A172 (cell line): ENCODE data around the gene ARFGAP2. TPM values are rescaled to one million over a fixed set of nuclear protein-coding genes. Genes with fewer than 3 reads are reported as not detected.
A peak's percentile ranks its signal among the peaks of the same experiment; 100 is the strongest.
"Not testable (repeated sequence)": the region's sequence is repeated elsewhere in the genome, so short reads cannot be mapped to it uniquely, and the experiment has no call there.

ENCODE experiments used
- DNase-seq: peaks from one replicate; pipeline ENCODE4 v3.0.0-alpha.2; 2015; ENCODE audit warnings: low spot score
- total RNA-seq: library from RNA; depleted of rRNA; stranded (reverse); fragments of >200 nt; shearing (Covaris generic); gene quantifications from 2 replicates; pipeline ENCODE4 v1.2.3, GENCODE V29; 2014; rRNA removed

Gene ARFGAP2
- total RNA-seq, result 106 and 166 TPM in 2 replicates

DNA sequence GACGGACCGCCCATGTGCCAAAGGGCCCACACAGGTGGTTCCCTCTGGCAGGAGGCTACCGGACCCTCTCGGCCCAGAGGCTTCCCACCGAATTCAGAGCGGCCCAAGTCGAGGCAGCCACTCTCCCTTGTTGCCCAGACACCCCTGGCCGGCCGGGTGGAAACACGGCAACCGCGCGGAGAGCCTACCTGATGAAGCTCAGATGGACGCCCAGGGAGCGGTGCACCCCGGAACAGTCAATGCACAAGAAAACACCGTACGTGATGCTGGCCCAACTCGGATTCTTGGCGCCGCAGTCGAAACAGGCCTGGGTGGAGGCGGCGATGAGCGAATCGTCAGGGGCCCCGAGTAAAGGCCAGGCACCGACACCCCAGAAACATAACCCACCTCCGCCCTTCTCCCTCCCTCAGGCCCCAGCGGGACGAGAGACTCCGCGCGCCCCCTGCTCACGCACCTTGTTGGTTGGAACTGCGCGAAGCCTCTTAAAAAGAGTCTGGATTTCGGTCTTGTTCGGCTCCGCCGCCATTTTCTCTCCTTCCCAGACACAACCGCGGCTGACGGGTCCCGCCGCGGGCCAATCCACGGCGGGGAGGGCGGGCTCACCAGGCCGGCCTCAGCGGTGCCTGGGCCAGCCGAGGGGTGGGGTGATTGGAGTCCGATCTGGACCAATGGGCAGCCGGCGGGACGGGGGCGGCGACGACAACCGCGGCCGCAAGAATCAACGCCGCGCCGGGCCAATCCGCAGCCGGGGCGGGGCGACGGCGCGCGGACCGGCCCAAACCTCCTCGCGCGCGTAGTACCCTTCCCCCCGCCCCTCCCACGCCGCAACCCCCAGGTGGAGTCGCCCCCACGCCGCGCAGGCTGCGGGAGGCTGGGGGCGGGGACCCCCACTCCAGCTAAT lies at the start of gene ARFGAP2:
Gene ARFGAP2, minus strand, starts transcription at position 552 of the 901 bp plus-strand sequence. Its CDS starts 26 bp downstream, at position 526.
- peak; percentile 85 for DNase-seq

DNA sequence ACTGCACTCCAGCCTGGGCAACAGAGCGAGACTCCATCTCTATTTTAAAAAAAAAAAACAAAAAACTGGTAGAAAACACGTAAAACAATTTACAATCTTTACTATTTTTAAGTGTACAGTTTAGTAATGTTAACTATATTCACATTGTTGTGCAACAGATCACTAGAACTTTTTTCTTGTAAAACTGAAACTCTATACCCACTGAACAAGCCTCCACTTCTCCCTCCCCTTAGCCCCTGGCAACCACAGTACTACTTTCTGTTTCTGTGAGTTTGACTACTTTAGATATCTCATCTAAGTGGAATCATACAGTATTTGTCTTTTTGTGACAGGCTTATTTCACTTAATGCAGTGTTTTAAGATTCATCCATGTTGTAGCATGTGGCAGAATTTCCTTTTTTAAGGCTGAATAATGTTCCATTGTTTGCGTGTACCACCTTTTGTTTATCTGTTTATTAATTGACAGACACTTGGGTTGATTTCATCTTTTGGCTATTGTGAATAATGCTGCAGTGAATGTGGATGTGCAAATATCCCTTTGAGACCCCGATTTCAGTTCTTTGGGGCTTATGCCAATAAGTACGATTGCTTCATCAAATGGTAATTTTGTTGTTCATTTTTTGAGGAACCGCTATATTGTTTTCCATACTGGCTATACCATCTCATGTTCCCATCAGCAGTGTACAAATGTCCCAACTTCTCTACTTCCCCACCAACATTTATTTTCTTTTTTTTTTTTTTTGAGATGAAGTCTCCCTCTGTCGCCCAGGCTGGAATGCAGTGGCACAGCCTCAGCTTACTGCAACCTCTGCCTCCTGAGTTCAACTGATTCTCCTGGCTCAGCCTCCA lies 49.1 kb upstream of the ARFGAP2 start:
- DNase-seq, result no peak

DNA sequence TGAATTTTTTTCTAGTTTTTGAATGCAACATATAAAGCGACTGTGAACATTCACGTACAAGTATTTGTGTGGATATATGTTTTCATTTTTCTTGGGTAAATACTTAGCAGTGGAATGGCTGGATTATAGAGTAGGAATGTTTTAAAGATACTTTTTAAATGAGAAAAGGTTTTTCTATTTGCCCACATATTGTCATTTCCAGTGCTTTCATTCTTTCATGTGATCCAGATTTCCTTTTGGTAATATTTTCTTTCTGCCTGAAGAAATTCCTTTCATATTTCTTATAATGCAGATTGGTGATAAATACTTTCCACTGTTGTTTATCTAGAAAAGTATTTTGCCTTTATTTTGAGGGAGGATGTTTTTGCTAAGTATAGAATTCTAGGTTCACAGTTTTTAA lies 46.0 kb upstream of the ARFGAP2 start:
- no peak for DNase-seq

DNA sequence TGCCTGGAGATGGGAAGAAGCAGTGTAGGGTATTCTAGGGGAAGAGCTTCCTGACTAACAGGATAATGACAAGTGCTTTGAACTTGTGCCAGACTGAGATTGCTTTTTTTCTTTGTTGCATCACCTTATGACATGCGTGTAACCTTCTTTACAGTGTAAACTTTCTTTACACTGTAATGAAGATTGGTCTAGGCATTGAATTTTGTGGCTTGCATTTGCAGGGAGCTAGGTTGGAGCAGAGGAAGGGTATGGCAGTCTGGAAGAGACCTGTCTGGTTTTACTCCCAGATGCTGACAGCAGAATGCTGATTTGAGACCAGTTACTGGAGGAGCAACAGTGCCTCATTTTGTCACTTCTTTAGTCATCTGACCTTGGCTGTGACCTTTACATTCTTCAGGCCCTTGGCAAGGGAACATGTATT lies 43.7 kb upstream of the ARFGAP2 start:
- peak; percentile 78 for DNase-seq

DNA sequence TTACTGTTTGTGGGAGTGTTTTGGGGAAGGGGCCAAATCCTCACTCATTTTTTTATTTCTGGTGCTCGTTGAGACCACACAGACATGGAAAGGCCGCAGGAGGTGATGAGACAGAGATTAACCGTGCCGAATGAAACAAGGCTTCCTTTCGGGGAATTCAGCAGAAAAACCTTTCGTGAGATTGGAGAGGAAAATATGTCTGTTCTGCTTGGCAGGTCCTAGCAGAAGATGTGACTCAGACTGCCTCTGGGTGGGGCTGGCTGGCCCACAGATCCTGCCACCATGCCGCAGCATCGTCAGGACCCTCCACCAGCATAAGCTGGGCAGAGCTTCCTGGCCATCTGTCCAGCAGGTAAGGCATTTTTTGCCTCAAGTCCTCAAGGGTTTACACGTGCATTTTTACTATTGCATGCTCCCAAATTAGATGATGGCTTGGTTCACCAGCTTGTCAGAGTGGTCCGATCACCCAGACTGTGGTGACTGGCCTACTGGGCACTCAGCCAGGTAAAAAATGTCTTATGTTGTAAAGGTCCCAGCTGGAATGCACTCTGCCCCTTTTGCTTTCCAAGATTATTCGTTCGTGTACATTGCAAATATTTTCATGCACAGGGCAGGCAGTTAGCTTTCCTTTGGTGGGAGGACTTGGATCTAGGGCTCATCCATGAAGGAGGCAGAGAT lies 39.6 kb upstream of the ARFGAP2 start:
- peak; percentile 85 for DNase-seq

DNA sequence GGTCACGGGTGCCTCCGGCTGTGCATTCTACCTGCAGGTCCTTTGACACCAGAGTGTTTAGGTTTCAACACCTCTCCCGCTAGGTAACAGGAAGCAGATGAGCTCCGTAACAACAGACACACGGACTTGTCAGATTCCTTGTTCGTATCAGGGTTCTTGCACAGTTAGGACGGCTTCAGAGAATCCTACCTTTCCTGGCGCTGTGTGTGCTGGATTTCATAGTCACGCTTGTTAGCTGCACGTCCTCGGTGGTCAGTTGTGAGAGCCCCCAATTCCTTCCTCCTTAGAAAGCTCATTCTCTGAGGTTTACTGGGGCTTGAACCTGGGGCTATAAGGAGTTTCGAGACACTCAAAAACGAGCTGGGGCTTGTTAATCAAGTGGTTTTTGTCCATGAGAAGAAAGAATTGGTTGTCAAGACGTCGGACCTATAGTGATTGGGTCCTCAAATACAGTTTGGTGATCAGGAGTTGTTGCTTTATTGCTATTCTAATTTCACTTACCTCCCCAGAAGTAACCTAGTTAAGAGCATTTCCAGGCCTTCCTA lies 38.8 kb upstream of the ARFGAP2 start:
- DNase-seq, result peak; percentile 42

DNA sequence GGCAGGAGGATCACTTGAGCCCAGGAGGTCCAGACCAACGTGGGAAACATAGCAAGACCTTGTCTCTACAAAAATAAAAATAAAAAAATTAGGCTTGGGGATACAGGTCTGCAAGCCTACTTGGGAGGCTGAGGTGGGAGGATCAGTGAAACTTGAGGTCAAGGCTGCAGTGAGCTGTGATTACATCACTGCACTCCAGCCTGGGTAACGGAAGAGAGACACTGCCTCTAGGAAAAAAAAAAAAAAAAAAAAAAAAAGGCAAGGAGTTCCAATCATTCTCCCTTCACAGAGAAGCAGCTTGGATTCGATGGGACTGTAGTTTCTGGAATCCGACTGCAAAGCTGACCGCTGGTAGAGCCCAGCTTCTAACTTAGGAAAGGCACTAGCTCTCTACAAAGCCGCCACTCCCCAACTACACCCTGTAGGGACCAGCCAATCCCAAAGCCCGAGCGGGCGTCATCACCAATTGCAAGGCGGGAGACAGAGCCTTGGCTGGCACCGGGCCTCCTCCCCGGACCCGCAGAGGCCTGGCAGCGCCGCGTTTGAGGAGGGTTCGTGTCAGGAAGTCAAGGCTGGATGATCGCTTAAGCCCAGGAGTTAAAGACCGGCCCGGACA lies 37.4 kb upstream of the ARFGAP2 start:
- DNase-seq, result peak; percentile 95

DNA sequence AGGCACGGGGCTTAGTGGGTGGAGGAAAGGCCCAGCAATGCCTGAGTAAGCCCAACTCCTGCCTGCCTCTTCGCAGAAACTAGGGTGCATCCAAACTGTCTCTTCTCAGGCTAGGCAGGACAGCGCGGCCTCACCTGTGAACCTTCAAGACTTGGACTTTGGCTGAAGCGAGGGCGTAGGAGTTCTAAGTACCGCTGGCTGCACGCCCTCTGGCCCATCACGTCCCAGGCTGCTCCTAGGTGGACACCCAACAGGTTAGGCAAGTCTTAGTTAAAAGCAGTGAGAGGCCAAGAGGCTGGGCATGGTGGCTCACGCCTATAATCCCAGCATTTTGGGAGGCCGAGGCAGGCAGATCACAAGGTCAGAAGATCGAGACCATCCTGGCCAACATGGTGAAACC lies 36.3 kb upstream of the ARFGAP2 start:
- DNase-seq, result no peak

DNA sequence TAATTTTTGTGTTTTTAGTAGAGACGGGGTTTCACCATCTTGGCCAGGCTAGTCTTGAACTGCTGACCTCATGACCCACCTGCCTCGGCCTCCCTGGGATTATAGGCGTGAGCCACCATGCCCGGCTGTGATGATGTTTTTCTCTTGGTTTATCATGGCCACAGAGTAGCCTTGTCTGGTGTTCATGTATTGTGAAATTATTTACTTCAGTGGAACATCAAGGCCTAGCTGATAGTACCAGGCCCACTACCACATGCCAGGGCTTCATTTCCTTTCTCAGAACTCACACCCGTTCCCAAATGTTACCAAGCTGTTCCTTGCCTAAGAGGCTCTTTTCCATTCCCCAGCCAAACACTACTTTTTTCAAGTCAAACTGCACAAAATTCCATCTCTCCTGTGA lies 31.9 kb upstream of the ARFGAP2 start:
- no peak for DNase-seq

DNA sequence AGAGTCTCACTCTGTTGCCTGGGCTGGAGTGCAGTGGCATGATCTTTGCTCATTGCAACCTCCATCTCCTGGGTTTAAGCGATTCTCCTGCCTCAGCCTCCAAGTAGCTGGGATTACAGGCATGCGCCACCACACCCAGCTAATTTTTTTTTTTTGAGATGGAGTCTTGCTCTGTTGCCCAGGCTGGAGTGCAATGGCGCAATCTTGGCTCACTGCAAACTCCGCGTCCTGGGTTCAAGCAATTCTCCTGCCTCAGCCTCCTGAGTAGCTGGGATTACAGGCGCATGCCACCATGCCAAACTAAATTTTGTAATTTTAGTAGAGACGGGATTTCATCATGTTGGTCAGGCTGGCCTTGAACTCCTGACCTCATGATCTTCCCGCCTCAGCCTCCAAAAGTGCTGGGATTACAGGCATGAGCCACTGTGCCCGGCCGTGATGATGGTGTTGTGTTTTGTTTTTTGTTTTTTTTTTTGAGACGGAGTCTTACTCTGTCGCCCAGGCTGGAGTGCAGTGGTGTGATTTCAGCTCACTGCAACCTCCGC lies 31.4 kb upstream of the ARFGAP2 start:
- DNase-seq, result not testable (repeated sequence)

DNA sequence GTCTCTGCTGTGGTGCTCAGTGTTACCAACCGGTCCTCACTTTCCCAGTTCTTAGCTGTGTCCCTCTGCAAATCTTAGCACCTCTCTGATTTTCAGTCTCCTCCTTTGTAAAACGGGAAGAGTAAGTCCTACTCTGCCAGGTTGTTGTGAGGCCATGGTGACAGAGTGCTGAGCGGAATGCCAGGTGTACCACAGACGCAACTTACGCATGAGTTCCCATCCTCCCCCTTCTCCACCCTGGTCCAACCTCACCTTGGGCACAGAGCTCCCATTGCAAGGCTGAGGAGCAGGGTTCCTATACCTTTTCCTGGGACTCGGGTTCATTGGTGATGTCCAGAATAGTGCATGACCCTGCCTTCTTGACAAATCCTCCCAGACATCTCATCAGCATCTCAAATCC lies 30.8 kb upstream of the ARFGAP2 start:
- DNase-seq, result no peak

DNA sequence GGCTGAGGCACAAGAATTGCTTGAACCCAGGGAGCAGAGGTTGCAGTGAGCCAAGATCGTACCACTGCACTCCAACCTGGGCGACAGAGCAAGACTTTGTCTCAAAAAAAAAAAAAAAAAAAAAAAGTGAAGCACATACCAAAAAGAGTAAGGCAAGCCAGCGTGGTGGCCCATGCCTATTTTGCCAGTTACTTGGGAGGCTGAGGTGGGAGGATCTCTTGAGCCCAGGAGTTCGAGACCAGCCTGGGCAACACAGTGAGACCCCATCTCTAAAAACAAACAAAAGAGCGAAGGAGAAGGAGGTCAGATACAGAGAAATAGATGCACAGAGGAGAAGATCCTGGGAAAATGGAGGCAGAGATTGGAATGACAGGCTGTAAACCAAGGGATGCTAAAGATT lies 29.9 kb upstream of the ARFGAP2 start:
- not testable (repeated sequence) for DNase-seq

DNA sequence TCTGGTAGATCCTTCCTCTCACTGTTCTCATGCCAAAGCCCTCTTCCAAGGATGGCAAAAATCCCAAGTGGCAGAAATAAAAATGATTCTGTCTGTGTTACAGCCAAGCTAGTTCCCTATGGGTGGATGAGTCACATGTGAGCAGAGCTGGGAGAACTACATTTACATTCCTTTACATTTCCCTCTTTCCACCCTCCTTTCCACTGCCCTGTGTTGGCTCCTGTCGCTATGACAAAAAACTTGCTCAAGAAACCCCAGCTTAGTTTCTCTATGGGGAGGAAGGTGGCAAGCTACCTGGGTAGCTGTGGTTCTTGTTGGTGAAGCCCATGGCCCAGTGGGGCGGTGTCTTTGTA lies 27.9 kb upstream of the ARFGAP2 start:
- peak; percentile 67 for DNase-seq

DNA sequence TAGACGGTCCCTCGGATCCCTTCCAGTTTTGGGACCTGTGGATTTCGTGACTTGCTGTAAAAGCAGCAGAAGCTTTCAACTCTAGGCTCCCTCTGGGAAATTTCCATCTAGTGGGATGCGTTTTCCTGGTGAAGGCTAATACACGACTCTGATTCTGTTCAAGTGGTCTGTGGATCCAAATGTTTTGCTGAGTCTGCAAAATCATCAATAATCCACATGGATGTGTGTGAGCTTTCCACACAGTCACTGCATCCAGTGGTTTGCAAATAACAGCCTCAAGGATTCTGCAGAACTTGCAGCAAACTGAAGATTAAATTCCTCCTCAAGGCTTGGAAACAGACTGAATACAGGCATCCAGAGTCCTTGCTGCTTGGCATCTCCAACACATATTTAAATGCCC lies 25.9 kb upstream of the ARFGAP2 start:
- DNase-seq, result no peak

DNA sequence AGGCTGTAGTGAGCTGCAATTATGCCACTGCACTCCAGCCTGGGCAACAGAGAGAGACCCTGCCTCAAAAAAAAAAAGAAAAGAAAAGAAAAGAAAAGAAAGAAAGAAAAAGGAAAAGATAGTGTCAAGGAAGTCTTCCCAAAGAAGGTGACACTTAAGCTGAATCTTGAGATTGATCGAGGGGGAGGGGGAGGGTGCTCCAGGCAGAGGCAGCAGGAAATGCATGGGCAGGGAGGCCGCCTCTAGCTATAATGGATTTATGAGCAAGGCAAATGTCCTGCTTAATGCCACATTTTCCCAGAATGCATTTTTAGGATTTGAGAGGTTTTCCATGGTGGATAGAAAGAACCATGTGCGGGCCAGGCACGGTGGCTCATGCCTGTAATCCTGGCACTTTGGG lies 24.3 kb upstream of the ARFGAP2 start:
- DNase-seq, result no peak

DNA sequence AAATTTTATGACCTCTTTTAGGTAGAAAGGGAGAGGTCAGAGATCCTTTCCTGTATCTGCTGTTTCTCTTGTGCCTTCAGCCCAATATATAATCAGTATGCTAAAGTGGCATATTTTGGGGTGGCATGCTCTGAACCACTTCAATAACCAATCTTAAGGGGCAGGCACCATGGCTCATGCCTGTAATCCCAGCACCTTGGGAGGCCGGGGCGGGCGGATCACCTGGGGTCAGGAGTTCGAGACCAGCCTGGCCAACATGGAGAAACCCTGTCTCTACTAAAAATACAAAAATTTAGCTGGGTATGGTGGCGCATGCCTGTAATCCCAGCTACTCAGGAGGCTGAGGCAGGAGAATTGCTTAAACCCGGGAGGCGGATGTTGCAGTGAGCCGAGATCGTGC lies 21.5 kb upstream of the ARFGAP2 start:
- not testable (repeated sequence) for DNase-seq

DNA sequence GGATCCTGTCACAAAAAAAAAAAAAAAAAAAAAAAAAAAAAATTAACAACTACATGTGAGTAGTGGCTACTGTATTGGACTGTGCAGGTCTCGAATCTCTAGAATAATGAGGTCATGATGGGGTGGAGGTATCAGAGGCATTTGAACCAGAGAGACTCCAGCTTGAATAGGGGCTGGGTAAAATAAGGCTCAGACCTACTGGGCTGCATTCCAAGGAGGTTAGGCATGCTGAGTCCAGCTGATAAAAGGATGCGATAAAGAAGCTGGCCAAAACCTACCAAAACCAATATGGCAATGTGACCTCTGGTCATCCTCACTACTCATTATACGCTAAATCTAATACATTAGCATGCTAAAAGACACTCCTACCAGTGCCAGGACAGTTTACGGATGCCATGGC lies 15.4 kb upstream of the ARFGAP2 start:
- DNase-seq, result no peak

DNA sequence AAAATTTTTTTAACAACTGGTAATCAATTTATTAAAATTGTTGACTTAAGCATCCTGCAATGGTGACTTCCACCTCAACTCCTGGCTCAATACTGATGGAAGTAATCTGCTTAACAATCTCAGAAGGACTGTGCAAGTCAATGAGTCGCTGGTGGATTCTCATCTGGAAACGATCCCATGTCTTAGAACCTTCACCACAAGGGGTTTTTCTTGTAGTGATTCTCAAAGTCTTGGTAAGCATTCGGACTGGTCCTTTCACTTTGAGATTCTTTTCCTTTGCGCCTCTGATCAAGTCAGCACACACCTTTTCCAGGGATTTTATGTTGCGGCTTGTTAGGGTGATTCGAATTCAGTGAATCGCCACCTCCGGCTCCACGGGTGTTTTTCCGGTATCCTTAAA lies 14.5 kb upstream of the ARFGAP2 start:
- peak; percentile 56 for DNase-seq

DNA sequence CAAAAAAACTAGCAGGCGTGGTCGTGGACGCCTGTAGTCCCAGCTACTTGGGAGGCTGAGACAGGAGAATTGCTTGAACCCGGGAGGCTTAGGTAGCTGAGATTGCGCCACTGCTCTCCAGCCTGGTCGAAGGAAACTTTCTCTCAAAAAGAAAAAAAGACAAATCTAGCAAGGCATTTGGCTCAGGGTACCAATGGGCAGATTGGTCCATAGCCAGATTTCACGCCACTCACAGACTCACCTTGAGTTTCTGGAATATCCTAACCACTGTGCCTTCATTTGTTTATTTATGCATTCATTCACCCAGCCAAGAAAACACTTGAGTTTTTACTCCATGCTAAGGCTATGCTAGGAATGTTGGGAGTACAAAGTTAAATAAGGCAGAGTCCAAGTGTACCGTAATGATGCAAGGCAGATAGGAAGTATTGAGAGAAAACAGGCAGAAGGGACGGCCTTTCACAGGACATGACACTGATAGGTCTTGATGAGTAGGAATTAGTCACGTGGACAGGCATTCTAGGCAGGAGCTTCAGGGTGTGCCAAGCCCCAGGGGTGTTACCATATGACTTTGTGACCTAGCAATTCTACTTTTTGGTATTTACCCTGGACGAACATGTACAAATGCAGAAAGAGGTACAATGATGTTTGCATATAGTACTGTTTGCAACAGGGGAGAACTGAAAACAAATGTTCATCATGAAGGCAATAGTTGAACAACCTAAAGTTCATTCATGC lies 12.6 kb upstream of the ARFGAP2 start:
- DNase-seq, result peak; percentile 80

DNA sequence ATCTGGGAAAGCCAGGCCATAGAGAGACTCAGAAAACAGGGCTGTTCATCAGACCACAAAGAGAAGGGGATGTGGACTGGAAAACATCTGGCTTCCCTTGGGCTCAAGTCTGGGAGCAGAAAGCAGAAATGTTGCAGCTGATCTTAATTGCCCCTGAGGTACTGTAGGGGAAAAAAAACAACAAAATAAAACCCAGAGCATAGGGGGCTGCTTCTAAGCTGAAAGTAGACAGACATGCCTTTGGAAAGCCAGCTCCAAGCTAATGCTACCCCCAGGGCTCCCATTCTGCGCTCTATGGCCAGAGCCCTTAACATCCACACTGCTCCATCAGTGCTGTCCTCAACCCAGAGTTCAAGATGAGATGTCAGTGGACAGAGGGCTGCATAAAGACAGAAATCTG lies 11.6 kb upstream of the ARFGAP2 start:
- no peak for DNase-seq
